Astrocyte of the cerebellum (primary cell): ENCODE data around the gene CBX8.

Source experiments
- DNase-seq: peaks from one replicate; pipeline ENCODE4 v3.0.0-alpha.2; 2011; ENCODE audit warnings: low read depth
- H3K4me3 ChIP-seq: 2 replicates; pipeline ENCODE4 v1.5.1; 2011; ENCODE audit warnings: mild to moderate bottlenecking, low read depth, low read length, moderate library complexity
- CTCF ChIP-seq: IDR thresholded peaks from 2 replicates; pipeline ENCODE4 v1.5.1; 2012; ENCODE audit warnings: low read length, low read depth, moderate library complexity, mild to moderate bottlenecking; ENCODE audit errors: missing control alignments
- in situ Hi-C: cut with HindIII; loops from 2 replicates; pipeline ENCODE4 v1.10.0; 2017; ENCODE audit warnings: low sequenced_read_pairs

Gene CBX8

GRCh38 chr17:79771276-79771675 lies 25.6 kb downstream of the CBX8 start:
- in situ Hi-C loops: no loop called here
- DNase-seq: no peak
- TF ChIP-seq CTCF: no peak
- no peak overlapping the region for H3K4me3 ChIP-seq

GRCh38 chr17:79769570-79770506 lies 27.0 kb downstream of the CBX8 start:
- in situ Hi-C loops: no loop called here
- H3K4me3 ChIP-seq: no peak overlapping the region
- no peak for TF ChIP-seq CTCF
- DNase-seq: no peak

GRCh38 chr17:79765708-79766107 lies 31.2 kb downstream of the CBX8 start:
- TF ChIP-seq CTCF: no peak
- in situ Hi-C loops: no loop called here
- no peak for DNase-seq
- no peak overlapping the region for H3K4me3 ChIP-seq

- DNase-seq: no peak
- H3K4me3 ChIP-seq: no peak overlapping the region
- no peak for TF ChIP-seq CTCF
- in situ Hi-C loops: no loop called here
Observed at GRCh38 chr17:79761894-79762589, 34.8 kb downstream of the CBX8 start.

- in situ Hi-C loops: no loop called here
- H3K4me3 ChIP-seq: no peak overlapping the region
- DNase-seq: no peak
- no peak for TF ChIP-seq CTCF
Observed at GRCh38 chr17:79760197-79760906, 36.5 kb downstream of the CBX8 start.

- TF ChIP-seq CTCF: no peak
- no peak for DNase-seq
- in situ Hi-C loops: no loop called here
- no peak overlapping the region for H3K4me3 ChIP-seq
Observed at GRCh38 chr17:79758271-79758670, 38.6 kb downstream of the CBX8 start.
